A673 (cell line): ENCODE data around the gene GRAMD1B. TPM values are rescaled to one million over a fixed set of nuclear protein-coding genes. Genes with fewer than 3 reads are reported as not detected.

Experiments
- BruUV-seq: library from RNA; stranded (reverse); fragments of 400-500 nt; replicated peaks from 2 replicates; lab custom pipeline; 2021; lab: Mats Ljungman, UMichigan
- CTCF ChIA-PET: fragments of 300-600 bp; sonication (Branson Sonifier 250); formaldehyde crosslinking; loops from one replicate; lab custom pipeline; 2022; ENCODE audit warnings: antibody characterized with exemption; lab: Charles Lee
- POLR2A ChIA-PET: fragments of 300-600 bp; sonication (Branson Sonifier 250); formaldehyde crosslinking; loops from one replicate; lab custom pipeline; 2022; ENCODE audit warnings: antibody characterized with exemption; ENCODE audit not compliant: low non-redundant PET; lab: Charles Lee
- DNase-seq: peaks from one replicate; pipeline ENCODE4 v3.0.0-alpha.2; 2015; ENCODE audit warnings: low spot score
- H3K27ac ChIP-seq: fragments of 200-600 bp; sonication (generic); 2 replicates; pipeline ENCODE4 v1.5.1; 2016; ENCODE audit warnings: mixed run types, low read depth, mild to moderate bottlenecking, mixed read lengths, antibody characterized with exemption, low read length; ENCODE audit not compliant: poor library complexity, severe bottlenecking
- H3K27me3 ChIP-seq: fragments of 200-600 bp; sonication (generic); replicated peaks from 2 replicates; pipeline ENCODE4 v1.6.1; 2017; ENCODE audit warnings: mixed run types, low read depth, mild to moderate bottlenecking, mixed read lengths, antibody characterized with exemption, low read length; ENCODE audit not compliant: insufficient read depth, poor library complexity
- H3K36me3 ChIP-seq: fragments of 200-600 bp; sonication (generic); 2 replicates; pipeline ENCODE4 v1.6.1; 2016; ENCODE audit warnings: mixed run types, mild to moderate bottlenecking, mixed read lengths, antibody characterized with exemption, low read length; ENCODE audit not compliant: insufficient read depth, poor library complexity, severe bottlenecking
- H3K4me1 ChIP-seq: fragments of 200-600 bp; sonication (generic); 2 replicates; pipeline ENCODE4 v1.6.1; 2017; ENCODE audit warnings: mixed run types, mild to moderate bottlenecking, mixed read lengths, antibody characterized with exemption, low read length; ENCODE audit not compliant: insufficient read depth, poor library complexity, severe bottlenecking
- H3K4me3 ChIP-seq: fragments of 200-600 bp; sonication (generic); 2 replicates; pipeline ENCODE4 v1.5.1; 2016; ENCODE audit warnings: low read depth, mixed run types, mild to moderate bottlenecking, mixed read lengths, low read length; ENCODE audit not compliant: poor library complexity, severe bottlenecking
- H3K9me3 ChIP-seq: fragments of 200-600 bp; sonication (generic); 2 replicates; pipeline ENCODE4 v1.6.1; 2016; ENCODE audit warnings: mixed run types, low read depth, mild to moderate bottlenecking, mixed read lengths, antibody characterized with exemption, low read length; ENCODE audit not compliant: poor library complexity, severe bottlenecking
- EZH2 ChIP-seq: fragments of 200-600 bp; sonication (generic); IDR thresholded peaks from 2 replicates; pipeline ENCODE4 v1.6.1; 2017; ENCODE audit warnings: borderline replicate concordance, low read depth, mild to moderate bottlenecking, mixed read lengths, antibody characterized with exemption, low read length; ENCODE audit not compliant: poor library complexity, severe bottlenecking
- intact Hi-C: fragments of 100-400 bp; cut with micrococcal nuclease; formaldehyde crosslinking; loops from one replicate; pipeline ENCODE4 v1.10.0; 2022; ENCODE audit not compliant: unreplicated experiment
- total RNA-seq: library from RNA; stranded (reverse); gene quantifications from 2 replicates; pipeline ENCODE4 v1.2.3, GENCODE V29; 2021
- TF ChIP-seq, protein P1 (sequence below): fragments of 300-800, 200-600 bp; sonication (generic); conservative IDR thresholded peaks from 2 replicates; pipeline ENCODE4 v1.5.1; 2017; ENCODE audit warnings: low read depth, mild to moderate bottlenecking, antibody characterized with exemption, low read length, moderate library complexity, mixed read lengths

Gene GRAMD1B
- total RNA-seq, 1 experiment from 2014 or later, result 13.0 TPM

DNA sequence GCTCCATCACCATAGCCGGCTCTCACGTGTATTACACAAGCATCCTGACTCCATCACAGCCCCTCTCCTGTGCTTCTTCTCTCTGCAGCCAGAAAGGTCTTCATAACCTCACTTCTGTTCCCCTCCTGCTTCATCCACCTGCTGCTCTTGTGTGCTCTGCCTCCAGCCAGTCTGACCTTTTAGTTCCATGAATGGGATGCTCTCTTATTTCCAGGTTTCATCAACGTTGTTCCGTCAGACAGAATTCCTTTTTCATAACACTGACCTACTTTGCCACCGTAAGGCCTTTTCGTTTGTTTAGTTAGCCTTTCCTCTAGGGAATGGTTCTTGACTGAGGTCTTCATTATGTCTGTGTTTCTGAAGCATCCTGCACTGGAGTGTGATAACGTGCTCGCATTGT lies 18.8 kb downstream of the GRAMD1B start:
- Histone ChIP-seq H3K4me3 (no peak overlapping the region), H3K9me3 (no peaks in the 10 kb centered on the region), H3K27me3 (no peaks in the 10 kb centered on the region), H3K36me3 (no peaks in the 10 kb centered on the region), H3K27ac (no peak overlapping the region), H3K4me1 (peaks cover 14% of the 10 kb centered on the region)
- intact Hi-C loops, result no loop called here
- ChIA-PET CTCF (no interaction called here), POLR2A (interaction anchor here (0.6 kb wide), 1 partner anchor 40 kb away, joined by 4 read pairs; no protein-coding TSS in a partner anchor)
- no TSS peak for BruUV-seq
- no peak for DNase-seq
- no peak for TF ChIP-seq EZH2
- TF ChIP-seq, protein P1, sequence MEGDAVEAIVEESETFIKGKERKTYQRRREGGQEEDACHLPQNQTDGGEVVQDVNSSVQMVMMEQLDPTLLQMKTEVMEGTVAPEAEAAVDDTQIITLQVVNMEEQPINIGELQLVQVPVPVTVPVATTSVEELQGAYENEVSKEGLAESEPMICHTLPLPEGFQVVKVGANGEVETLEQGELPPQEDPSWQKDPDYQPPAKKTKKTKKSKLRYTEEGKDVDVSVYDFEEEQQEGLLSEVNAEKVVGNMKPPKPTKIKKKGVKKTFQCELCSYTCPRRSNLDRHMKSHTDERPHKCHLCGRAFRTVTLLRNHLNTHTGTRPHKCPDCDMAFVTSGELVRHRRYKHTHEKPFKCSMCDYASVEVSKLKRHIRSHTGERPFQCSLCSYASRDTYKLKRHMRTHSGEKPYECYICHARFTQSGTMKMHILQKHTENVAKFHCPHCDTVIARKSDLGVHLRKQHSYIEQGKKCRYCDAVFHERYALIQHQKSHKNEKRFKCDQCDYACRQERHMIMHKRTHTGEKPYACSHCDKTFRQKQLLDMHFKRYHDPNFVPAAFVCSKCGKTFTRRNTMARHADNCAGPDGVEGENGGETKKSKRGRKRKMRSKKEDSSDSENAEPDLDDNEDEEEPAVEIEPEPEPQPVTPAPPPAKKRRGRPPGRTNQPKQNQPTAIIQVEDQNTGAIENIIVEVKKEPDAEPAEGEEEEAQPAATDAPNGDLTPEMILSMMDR, result no peak

DNA sequence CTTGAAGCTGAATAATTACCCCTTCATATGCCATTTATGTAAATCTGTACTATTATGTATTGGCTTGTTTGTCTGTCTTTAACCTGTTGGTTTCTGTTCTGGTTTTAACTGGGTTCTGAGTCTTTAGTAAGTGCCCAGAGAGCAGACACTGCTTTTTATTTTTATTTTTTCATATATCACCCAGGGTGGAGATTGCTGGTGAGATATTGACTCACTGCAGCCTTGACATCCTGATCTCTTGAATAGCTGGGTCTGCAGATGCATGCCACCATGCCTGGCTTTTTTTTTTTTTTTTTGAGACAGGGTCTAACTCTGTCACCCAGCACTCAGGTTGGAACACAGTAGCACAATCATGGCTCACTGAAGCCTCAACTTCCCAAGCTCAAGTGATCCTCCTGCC lies 19.4 kb downstream of the GRAMD1B start:
- POLR2A ChIA-PET, result no interaction called here
- Histone ChIP-seq H3K27me3 (no peaks in the 10 kb centered on the region), H3K27ac (no peak overlapping the region), H3K4me1 (peaks cover 14% of the 10 kb centered on the region), H3K9me3 (no peaks in the 10 kb centered on the region), H3K4me3 (no peak overlapping the region), H3K36me3 (no peaks in the 10 kb centered on the region)
- DNase-seq, result no peak
- CTCF ChIA-PET, result no interaction called here
- no TSS peak for BruUV-seq
- TF ChIP-seq, protein P1, result no peak
- no peak for TF ChIP-seq EZH2
- intact Hi-C loops, result no loop called here

DNA sequence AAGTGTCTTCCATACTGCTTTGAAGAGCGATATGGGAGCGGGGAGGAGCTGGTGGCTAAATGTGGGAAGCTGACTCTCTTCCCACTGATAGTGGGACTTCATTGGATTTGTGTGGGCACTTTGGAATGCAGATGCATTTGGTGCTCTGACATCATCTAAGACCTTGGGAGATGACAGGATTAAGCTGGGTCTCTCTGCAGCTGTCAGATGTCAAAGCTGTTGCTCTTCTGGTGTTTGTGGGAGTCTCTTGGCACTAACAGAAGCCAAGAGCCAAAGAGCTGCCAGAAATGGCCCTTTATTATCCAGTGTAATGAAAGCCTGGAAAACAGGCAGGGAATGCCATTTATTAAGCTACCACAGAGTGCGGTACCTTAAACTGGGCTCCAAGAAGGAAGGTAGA lies 20.6 kb downstream of the GRAMD1B start:
- H3K4me3 ChIP-seq, result no peak overlapping the region
- no peaks in the 10 kb centered on the region for H3K27me3 ChIP-seq
- H3K27ac ChIP-seq, result no peak overlapping the region
- ChIA-PET CTCF (no interaction called here), POLR2A (no interaction called here)
- DNase-seq, result no peak
- H3K9me3 ChIP-seq, result no peaks in the 10 kb centered on the region
- no peak for TF ChIP-seq EZH2
- TF ChIP-seq, protein P1, result no peak
- H3K36me3 ChIP-seq, result no peaks in the 10 kb centered on the region
- peaks cover 14% of the 10 kb centered on the region for H3K4me1 ChIP-seq
- BruUV-seq, result no TSS peak
- intact Hi-C loops, result no loop called here
